H1 (cell line): Measurements from ENCODE around the gene H2BK1.

Source experiments
- CBX5 ChIP-seq: fragments of 300-800, 300-1000 bp; sonication (generic); IDR thresholded peaks from 2 replicates; pipeline ENCODE4 v1.7.1; 2016; ENCODE audit warnings: antibody characterized with exemption, low read length, low read depth
- CHD2 ChIP-seq: IDR thresholded peaks from 2 replicates; pipeline ENCODE4 v1.6.1; 2012; ENCODE audit warnings: low read length, improper control_type of control experiment
- CTCF ChIP-seq, 3 experiments: IDR thresholded peaks; 1 replicate in 2 of 3; 2 replicates in 1 of 3; pipeline versions ENCODE4 v1.5.1 to v1.6.1; 2011; ENCODE audit warnings: low read length in 3 of 3, mild to moderate bottlenecking in 3 of 3, inconsistent platforms in 2 of 3, low read depth in 1 of 3, moderate library complexity in 1 of 3; ENCODE audit not compliant: insufficient read depth in 1 of 3; ENCODE audit errors: control extremely low read depth in 1 of 3
- E2F6 ChIP-seq: IDR thresholded peaks from 2 replicates; pipeline ENCODE4 v1.6.1; 2012; ENCODE audit warnings: inconsistent platforms
- EP300 ChIP-seq, 2 experiments: IDR thresholded peaks; 1 replicate in 1 of 2; 2 replicates in 1 of 2; pipeline ENCODE4 v1.6.1; 2011 to 2012; ENCODE audit warnings: low read depth in 2 of 2, low read length in 2 of 2, mild to moderate bottlenecking in 2 of 2, borderline replicate concordance in 1 of 2, inconsistent platforms in 1 of 2, moderate library complexity in 1 of 2
- KDM4A ChIP-seq: IDR thresholded peaks from one replicate; pipeline ENCODE4 v1.7.1; 2012; ENCODE audit warnings: low read depth, mild to moderate bottlenecking, moderate library complexity, low read length, inconsistent platforms; ENCODE audit not compliant: severe bottlenecking
- POLR2A ChIP-seq, 2 experiments: IDR thresholded peaks; 1 replicate in 1 of 2; 2 replicates in 1 of 2; pipeline ENCODE4 v1.6.1; 2011; ENCODE audit warnings: low read depth in 2 of 2, low read length in 2 of 2, mild to moderate bottlenecking in 2 of 2; ENCODE audit errors: control extremely low read depth in 1 of 2
- POLR2AphosphoS5 ChIP-seq: IDR thresholded peaks from 2 replicates; pipeline ENCODE4 v1.6.1; 2011; ENCODE audit warnings: low read depth, low read length
- SIN3A ChIP-seq, 2 experiments: IDR thresholded peaks in 1 of 2; conservative IDR thresholded peaks in 1 of 2; 2 replicates each; pipeline ENCODE4 v1.6.1; 2011 to 2012; ENCODE audit warnings: low read length in 2 of 2, improper control_type of control experiment in 1 of 2, low read depth in 1 of 2, mild to moderate bottlenecking in 1 of 2
- SP2 ChIP-seq: IDR thresholded peaks from 2 replicates; pipeline ENCODE4 v1.6.1; 2012; ENCODE audit warnings: mild to moderate bottlenecking, low read length, inconsistent platforms
- SRF ChIP-seq: IDR thresholded peaks from 2 replicates; pipeline ENCODE4 v1.6.1; 2011; ENCODE audit warnings: mild to moderate bottlenecking, low read depth, low read length, moderate library complexity
- SUZ12 ChIP-seq: fragments of 200-600 bp; sonication (generic); IDR thresholded peaks from 2 replicates; pipeline ENCODE4 v1.6.1; 2012; ENCODE audit warnings: mild to moderate bottlenecking, inconsistent platforms, low read length, moderate library complexity, mixed read lengths
- TEAD4 ChIP-seq: IDR thresholded peaks from 2 replicates; pipeline ENCODE4 v1.6.1; 2012; ENCODE audit warnings: low read depth, low read length, inconsistent platforms, mixed read lengths

- TF ChIP-seq CTCF (IDR thresholded peaks at IDR 0.05; ENCODE audit: control extremely low read depth in 1 of 3, insufficient read depth in 1 of 3, low read depth in 1 of 3, low read length in 3 of 3) (no peak), SRF (no peak), E2F6 (no peak), EP300 (IDR thresholded peaks at IDR 0.05; ENCODE audit: borderline replicate concordance in 1 of 2, low read depth in 2 of 2, low read length in 2 of 2) (no peak), SUZ12 (no peak), SIN3A (conservative IDR thresholded peaks at IDR 0.05 in 1 of 2, IDR thresholded peaks at IDR 0.05 in 1 of 2; ENCODE audit: low read depth in 1 of 2, low read length in 2 of 2) (no peak), KDM4A (no peak), CHD2 (no peak), CBX5 (no peak), SP2 (no peak), POLR2AphosphoS5 (no peak), POLR2A (IDR thresholded peaks at IDR 0.05; ENCODE audit: control extremely low read depth in 1 of 2, low read depth in 2 of 2, low read length in 2 of 2) (no peak), TEAD4 (no peak)
These were observed 46.2 kb upstream of the H2BK1 start for GRCh38 chr7:151256410-151257045.
